Measurements from ENCODE around the gene SUCLG2.

SUCLG2 gene

DNA sequence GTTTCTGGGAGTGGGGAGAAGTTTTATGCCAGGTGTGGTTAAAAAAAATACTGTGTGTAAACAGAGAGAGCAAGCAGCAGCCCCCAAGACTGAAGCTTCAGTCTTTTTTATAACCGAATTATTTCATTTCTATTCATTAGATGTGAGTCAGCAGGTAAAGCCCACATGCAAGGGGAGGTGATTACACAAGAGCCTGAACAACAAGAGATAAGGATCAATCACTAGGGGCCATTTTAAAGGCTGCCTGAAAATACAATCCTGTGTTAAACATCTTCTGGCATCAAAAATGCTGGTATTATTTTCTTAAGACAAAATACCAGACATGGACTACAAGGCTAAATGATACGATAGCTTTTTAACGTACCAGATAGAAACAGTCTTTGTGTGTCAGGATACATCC lies 217.3 kb downstream of the SUCLG2 start:
- Histone ChIP-seq H3K9ac (ENCODE audit: low read depth, low read length) (no peak overlapping the region), H3K27ac (ENCODE audit: low read length) (no peak overlapping the region), H3K9me3 (ENCODE audit: insufficient read depth, low read depth, low read length) (no peaks in the 10 kb centered on the region; the same call in 1 of the 2 replicates), H3K27me3 (ENCODE audit: insufficient read depth, low read length) (no peaks in the 10 kb centered on the region), H3K36me3 (ENCODE audit: insufficient read depth, low read depth, low read length) (no peaks in the 10 kb centered on the region), H3K4me1 (ENCODE audit: insufficient read depth, low read length) (no peaks in the 10 kb centered on the region), H3K4me3 (ENCODE audit: low read length) (no peak overlapping the region)

DNA sequence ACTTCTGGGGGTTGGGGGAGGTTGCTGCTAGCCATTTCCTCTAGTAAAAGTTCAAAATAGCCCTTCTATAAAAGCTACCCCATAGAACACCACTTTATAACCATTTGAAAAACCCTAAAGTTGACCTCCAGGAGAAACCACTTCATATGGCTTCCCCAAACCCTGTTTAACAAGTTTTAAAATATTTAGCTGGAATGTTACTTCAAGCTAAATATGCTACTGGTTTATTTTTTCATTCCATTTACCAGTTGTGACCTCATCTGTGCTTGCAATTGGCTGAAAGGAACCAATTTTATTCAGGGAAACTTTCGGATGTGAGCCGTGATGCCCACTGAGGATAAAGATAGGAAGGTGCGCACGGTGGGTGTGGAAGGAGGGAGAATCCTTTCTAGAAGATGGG lies 221.3 kb downstream of the SUCLG2 start:
- H3K36me3 ChIP-seq (ENCODE audit: insufficient read depth, low read depth, low read length) = no peaks in the 10 kb centered on the region
- no peaks in the 10 kb centered on the region for H3K9me3 ChIP-seq (ENCODE audit: insufficient read depth, low read depth, low read length)
- no peak overlapping the region for H3K4me3 ChIP-seq (ENCODE audit: low read length)
- H3K4me1 ChIP-seq (ENCODE audit: insufficient read depth, low read length) = no peaks in the 10 kb centered on the region
- H3K27ac ChIP-seq (ENCODE audit: low read length) = no peak overlapping the region
- H3K27me3 ChIP-seq (ENCODE audit: insufficient read depth, low read length) = no peaks in the 10 kb centered on the region
- no peak overlapping the region for H3K9ac ChIP-seq (ENCODE audit: low read depth, low read length)

- peaks cover 8% of the 10 kb centered on the region; the same call in 1 of the 2 replicates for H3K9me3 ChIP-seq (ENCODE audit: insufficient read depth, low read depth, low read length)
- H3K27ac ChIP-seq (ENCODE audit: low read length) = no peak overlapping the region
- H3K4me1 ChIP-seq (ENCODE audit: insufficient read depth, low read length) = no peaks in the 10 kb centered on the region
- no peak overlapping the region for H3K9ac ChIP-seq (ENCODE audit: low read depth, low read length)
- H3K27me3 ChIP-seq (ENCODE audit: insufficient read depth, low read length) = no peaks in the 10 kb centered on the region
- H3K4me3 ChIP-seq (ENCODE audit: low read length) = no peak overlapping the region
- no peaks in the 10 kb centered on the region for H3K36me3 ChIP-seq (ENCODE audit: insufficient read depth, low read depth, low read length)
These were observed 222.5 kb downstream of the SUCLG2 start for GRCh38 chr3:67431887-67432286.

DNA sequence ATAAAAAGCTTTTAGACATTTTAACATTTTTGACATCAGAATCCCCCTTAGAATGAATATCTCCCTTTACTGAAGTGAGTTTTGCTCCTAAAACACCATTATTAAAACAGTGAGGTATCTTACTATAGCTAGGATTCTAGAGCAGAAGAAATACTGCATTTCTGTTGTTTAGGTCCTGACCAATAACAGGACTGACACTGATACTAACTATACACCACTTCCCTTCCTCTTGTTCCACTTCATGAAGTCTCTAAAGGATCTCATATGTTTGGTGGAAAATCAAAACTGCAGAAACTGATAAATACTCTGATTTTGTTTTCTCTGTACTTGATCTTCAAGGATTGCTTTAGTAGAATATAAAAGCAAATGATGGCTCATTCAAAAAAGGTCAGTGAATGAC lies 230.7 kb downstream of the SUCLG2 start:
- H3K4me1 ChIP-seq (ENCODE audit: insufficient read depth, low read length) = no peaks in the 10 kb centered on the region; the same call in 1 of the 2 replicates
- H3K27ac ChIP-seq (ENCODE audit: low read length) = no peak overlapping the region
- peaks cover 12% of the 10 kb centered on the region; the same call in 1 of the 2 replicates for H3K9me3 ChIP-seq (ENCODE audit: insufficient read depth, low read depth, low read length)
- H3K27me3 ChIP-seq (ENCODE audit: insufficient read depth, low read length) = no peaks in the 10 kb centered on the region
- H3K4me3 ChIP-seq (ENCODE audit: low read length) = no peak overlapping the region
- H3K9ac ChIP-seq (ENCODE audit: low read depth, low read length) = no peak overlapping the region
- H3K36me3 ChIP-seq (ENCODE audit: insufficient read depth, low read depth, low read length) = no peaks in the 10 kb centered on the region

DNA sequence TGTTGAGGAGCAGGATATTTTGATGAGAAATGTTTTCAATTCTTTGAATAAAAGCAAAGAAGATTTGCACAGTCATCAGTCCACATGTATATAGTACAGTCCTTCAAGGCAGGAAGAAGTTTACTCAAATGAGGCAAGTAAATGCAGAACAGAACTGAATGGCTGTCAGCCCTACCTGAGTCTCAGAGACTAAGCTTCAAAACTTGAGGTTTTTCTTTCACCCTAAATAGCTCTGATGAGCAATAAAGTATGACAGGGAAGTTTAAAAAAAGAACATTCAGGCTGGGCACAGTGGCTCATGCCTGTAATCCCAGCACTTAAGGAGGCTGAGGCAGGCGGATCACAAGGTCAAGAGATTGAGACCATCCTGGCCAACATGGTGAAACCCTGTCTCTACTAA lies 232.5 kb downstream of the SUCLG2 start:
- no peaks in the 10 kb centered on the region for H3K27me3 ChIP-seq (ENCODE audit: insufficient read depth, low read length)
- no peak overlapping the region for H3K4me3 ChIP-seq (ENCODE audit: low read length)
- no peak overlapping the region for H3K27ac ChIP-seq (ENCODE audit: low read length)
- H3K9me3 ChIP-seq (ENCODE audit: insufficient read depth, low read depth, low read length) = peaks cover 5% of the 10 kb centered on the region; the same call in 1 of the 2 replicates
- H3K9ac ChIP-seq (ENCODE audit: low read depth, low read length) = no peak overlapping the region
- no peaks in the 10 kb centered on the region; the same call in 1 of the 2 replicates for H3K4me1 ChIP-seq (ENCODE audit: insufficient read depth, low read length)
- no peaks in the 10 kb centered on the region for H3K36me3 ChIP-seq (ENCODE audit: insufficient read depth, low read depth, low read length)

DNA sequence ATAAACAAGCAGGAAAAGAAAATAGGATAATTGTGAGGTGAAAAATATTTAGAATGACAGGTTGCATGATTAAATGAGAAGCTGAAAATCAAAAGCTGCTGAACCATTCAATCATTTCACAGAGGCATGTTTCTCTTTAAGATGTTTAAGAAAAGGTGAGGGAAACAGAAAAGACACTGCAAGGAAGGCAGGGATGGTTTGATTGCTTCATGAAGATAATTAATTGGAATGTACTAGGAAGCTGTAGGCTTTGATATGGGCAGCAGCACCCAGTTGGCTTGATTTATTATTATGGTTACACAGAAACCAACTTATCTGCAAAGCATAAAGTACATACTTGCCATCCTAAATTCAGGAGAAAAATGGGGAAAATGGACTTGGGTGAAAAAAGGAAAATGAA lies 234.6 kb downstream of the SUCLG2 start:
- Histone ChIP-seq H3K4me3 (ENCODE audit: low read length) (no peak overlapping the region), H3K4me1 (ENCODE audit: insufficient read depth, low read length) (no peaks in the 10 kb centered on the region), H3K36me3 (ENCODE audit: insufficient read depth, low read depth, low read length) (no peaks in the 10 kb centered on the region), H3K9me3 (ENCODE audit: insufficient read depth, low read depth, low read length) (peaks cover 5% of the 10 kb centered on the region; the same call in 1 of the 2 replicates), H3K27me3 (ENCODE audit: insufficient read depth, low read length) (no peaks in the 10 kb centered on the region), H3K9ac (ENCODE audit: low read depth, low read length) (no peak overlapping the region), H3K27ac (ENCODE audit: low read length) (no peak overlapping the region)

GRCh38 chr3:67419218-67419529 lies 235.2 kb downstream of the SUCLG2 start:
- H3K36me3 ChIP-seq (ENCODE audit: insufficient read depth, low read depth, low read length) = no peaks in the 10 kb centered on the region
- H3K9me3 ChIP-seq (ENCODE audit: insufficient read depth, low read depth, low read length) = peaks cover 5% of the 10 kb centered on the region; the same call in 1 of the 2 replicates
- no peak overlapping the region for H3K4me3 ChIP-seq (ENCODE audit: low read length)
- no peak overlapping the region for H3K9ac ChIP-seq (ENCODE audit: low read depth, low read length)
- no peak overlapping the region for H3K27ac ChIP-seq (ENCODE audit: low read length)
- no peaks in the 10 kb centered on the region for H3K27me3 ChIP-seq (ENCODE audit: insufficient read depth, low read length)
- H3K4me1 ChIP-seq (ENCODE audit: insufficient read depth, low read length) = no peaks in the 10 kb centered on the region

- Histone ChIP-seq H3K4me1 (ENCODE audit: insufficient read depth, low read length) (no peaks in the 10 kb centered on the region), H3K4me3 (ENCODE audit: low read length) (no peak overlapping the region), H3K9me3 (ENCODE audit: insufficient read depth, low read depth, low read length) (peaks cover 5% of the 10 kb centered on the region; the same call in 1 of the 2 replicates), H3K36me3 (ENCODE audit: insufficient read depth, low read depth, low read length) (no peaks in the 10 kb centered on the region), H3K9ac (ENCODE audit: low read depth, low read length) (no peak overlapping the region), H3K27me3 (ENCODE audit: insufficient read depth, low read length) (no peaks in the 10 kb centered on the region), H3K27ac (ENCODE audit: low read length) (no peak overlapping the region)
These were observed 235.8 kb downstream of the SUCLG2 start for GRCh38 chr3:67418426-67419217.

DNA sequence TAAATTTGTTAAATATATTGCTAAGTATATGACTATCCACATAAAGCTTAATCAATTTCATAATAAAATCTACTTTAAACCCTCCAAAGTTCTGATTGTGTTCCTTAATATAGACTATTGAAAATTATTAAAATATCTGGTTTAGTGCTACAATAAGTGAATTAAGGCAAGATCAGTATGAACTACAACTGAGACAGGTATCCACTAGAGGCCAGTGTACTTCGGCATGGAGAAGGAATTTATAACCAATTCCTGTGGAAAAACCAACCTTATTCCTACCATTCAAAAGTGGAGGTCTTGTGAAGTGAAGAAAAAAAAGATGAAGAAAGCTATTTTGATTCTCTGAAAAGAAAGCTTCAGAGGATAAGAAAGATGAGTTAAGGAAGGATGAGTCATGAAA lies 237.7 kb downstream of the SUCLG2 start:
- Histone ChIP-seq H3K9ac (ENCODE audit: low read depth, low read length) (no peak overlapping the region), H3K36me3 (ENCODE audit: insufficient read depth, low read depth, low read length) (no peaks in the 10 kb centered on the region), H3K27ac (ENCODE audit: low read length) (no peak overlapping the region), H3K9me3 (ENCODE audit: insufficient read depth, low read depth, low read length) (peaks cover 5% of the 10 kb centered on the region; the same call in 1 of the 2 replicates), H3K4me1 (ENCODE audit: insufficient read depth, low read length) (no peaks in the 10 kb centered on the region), H3K27me3 (ENCODE audit: insufficient read depth, low read length) (no peaks in the 10 kb centered on the region), H3K4me3 (ENCODE audit: low read length) (no peak overlapping the region)

DNA sequence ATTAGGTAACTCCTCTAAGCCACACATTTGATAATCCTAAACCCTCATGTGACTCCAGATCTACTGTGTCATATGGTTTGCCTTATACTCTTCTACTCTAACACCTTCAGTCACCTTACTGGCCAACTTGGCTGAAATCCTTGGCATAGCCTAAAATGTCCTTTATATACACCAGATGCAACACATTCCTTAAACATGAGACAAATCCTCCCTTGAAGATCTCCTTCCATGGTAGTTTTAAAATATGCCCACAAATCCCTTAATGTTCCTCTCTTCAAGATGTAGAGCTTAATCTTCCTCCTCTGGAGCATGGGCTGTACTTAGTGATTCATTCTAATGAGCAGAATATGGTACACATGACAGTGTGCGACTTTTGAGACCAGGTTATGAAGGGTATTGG lies 238.9 kb downstream of the SUCLG2 start:
- H3K4me3 ChIP-seq (ENCODE audit: low read length) = no peak overlapping the region
- no peaks in the 10 kb centered on the region for H3K4me1 ChIP-seq (ENCODE audit: insufficient read depth, low read length)
- no peak overlapping the region for H3K9ac ChIP-seq (ENCODE audit: low read depth, low read length)
- H3K27me3 ChIP-seq (ENCODE audit: insufficient read depth, low read length) = no peaks in the 10 kb centered on the region
- H3K36me3 ChIP-seq (ENCODE audit: insufficient read depth, low read depth, low read length) = no peaks in the 10 kb centered on the region
- peaks cover 5% of the 10 kb centered on the region; the same call in 1 of the 2 replicates for H3K9me3 ChIP-seq (ENCODE audit: insufficient read depth, low read depth, low read length)
- H3K27ac ChIP-seq (ENCODE audit: low read length) = no peak overlapping the region

DNA sequence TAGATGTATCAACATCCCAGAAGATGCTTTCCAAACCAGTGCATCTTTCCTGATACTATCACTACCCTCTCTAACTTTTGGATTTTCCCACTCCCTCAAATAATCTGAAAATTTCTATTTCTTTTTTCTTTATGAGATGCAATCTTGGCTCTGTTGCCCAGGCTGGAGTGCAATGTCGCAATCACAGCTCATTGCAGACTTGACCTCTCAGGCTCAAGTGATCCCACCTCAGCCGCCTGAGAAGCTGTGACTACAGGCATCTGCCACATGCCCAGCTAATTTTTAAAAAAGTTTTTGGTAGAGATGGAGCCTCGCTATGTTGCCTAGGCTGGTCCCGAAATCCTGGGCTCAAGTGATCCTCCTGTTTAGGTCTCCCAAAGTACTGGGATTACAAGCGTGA lies 239.7 kb downstream of the SUCLG2 start:
- Histone ChIP-seq H3K4me3 (ENCODE audit: low read length) (no peak overlapping the region), H3K9me3 (ENCODE audit: insufficient read depth, low read depth, low read length) (peaks cover 1% of the 10 kb centered on the region; the same call in 1 of the 2 replicates), H3K4me1 (ENCODE audit: insufficient read depth, low read length) (no peaks in the 10 kb centered on the region), H3K9ac (ENCODE audit: low read depth, low read length) (no peak overlapping the region), H3K27me3 (ENCODE audit: insufficient read depth, low read length) (no peaks in the 10 kb centered on the region), H3K27ac (ENCODE audit: low read length) (no peak overlapping the region), H3K36me3 (ENCODE audit: insufficient read depth, low read depth, low read length) (no peaks in the 10 kb centered on the region)

DNA sequence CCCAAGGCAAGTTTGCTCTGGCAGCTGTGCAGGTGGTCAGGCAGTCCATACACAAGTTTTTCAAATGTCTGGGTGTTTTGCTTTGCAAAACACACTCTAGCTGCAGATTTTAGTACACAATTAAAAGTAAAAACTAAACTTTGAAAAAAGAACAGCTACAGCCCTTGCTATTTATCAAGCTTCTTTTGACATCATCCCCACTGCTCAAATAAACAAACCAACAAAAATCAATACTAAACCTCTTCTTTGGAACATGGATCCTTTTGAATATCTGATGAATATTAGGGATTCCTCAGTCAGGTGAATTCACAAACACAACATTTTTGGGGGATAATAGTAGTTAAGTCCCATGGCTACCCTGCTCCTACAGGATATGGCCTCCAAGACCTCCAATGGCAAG lies 249.2 kb downstream of the SUCLG2 start:
- H3K4me1 ChIP-seq (ENCODE audit: insufficient read depth, low read length) = no peaks in the 10 kb centered on the region
- no peak overlapping the region for H3K27ac ChIP-seq (ENCODE audit: low read length)
- H3K36me3 ChIP-seq (ENCODE audit: insufficient read depth, low read depth, low read length) = peaks cover 5% of the 10 kb centered on the region; the same call in 1 of the 2 replicates
- H3K4me3 ChIP-seq (ENCODE audit: low read length) = no peak overlapping the region
- H3K9ac ChIP-seq (ENCODE audit: low read depth, low read length) = no peak overlapping the region
- no peaks in the 10 kb centered on the region for H3K9me3 ChIP-seq (ENCODE audit: insufficient read depth, low read depth, low read length)
- H3K27me3 ChIP-seq (ENCODE audit: insufficient read depth, low read length) = no peaks in the 10 kb centered on the region

Data from iPS-20b (cell line).